ENCODE results near the gene PLXNB2. TPM values are rescaled to one million over a fixed set of nuclear protein-coding genes. Genes with fewer than 3 reads are reported as not detected.

Gene PLXNB2
- polyA plus RNA-seq, 3 donors = 38.2 to 368 (median 70.5) TPM

DNA sequence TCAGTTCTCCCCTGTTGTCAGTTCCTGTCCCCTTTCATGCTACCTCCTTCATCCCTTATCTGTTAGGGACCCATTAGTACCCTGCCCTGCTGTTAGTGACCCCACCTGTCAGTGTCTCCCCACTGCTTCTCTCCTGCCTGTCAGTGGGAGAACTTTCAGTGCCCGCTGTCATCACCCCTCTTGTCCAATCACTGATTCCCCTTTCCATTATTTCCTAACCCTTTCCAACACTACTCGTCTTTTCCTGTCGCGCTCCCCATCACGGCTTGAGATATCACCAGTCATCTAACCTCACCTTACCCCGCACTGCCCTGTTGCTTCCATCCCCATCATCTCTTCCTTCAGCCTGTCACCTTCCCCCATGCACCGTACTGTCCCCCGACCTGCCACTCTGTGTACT lies 39.7 kb upstream of the PLXNB2 start:
- intact Hi-C loops (cut with micrococcal nuclease) = no loop called here
- H4K20me1 ChIP-seq (ENCODE audit: insufficient read depth, low read length) = peaks cover 54% of the 10 kb centered on the region
- H3K27ac ChIP-seq (ENCODE audit: low read depth in 1 of 2, low read length in 2 of 2) = peak overlapping the region in 1 of 2 donors; percentile 20
- H3K4me3 ChIP-seq (replicated peaks in 1 of 3; ENCODE audit: low read depth in 2 of 3, low read length in 3 of 3) = no peak overlapping the region
- no peaks in the 10 kb centered on the region for H3K9me3 ChIP-seq (replicated peaks in 1 of 2; ENCODE audit: control insufficient read depth in 1 of 2, insufficient read depth in 1 of 2, low read length in 2 of 2)
- peaks cover 2 to 9% of the 10 kb centered on the region in 2 donors for H3K36me3 ChIP-seq (replicated peaks in 1 of 2; ENCODE audit: control insufficient read depth in 1 of 2, insufficient read depth in 2 of 2, low read length in 2 of 2)
- no peak for TF ChIP-seq CTCF (IDR thresholded peaks at IDR 0.05)
- no peak overlapping the region for H3K4me3 Mint-ChIP-seq
- peaks cover 60% of the 10 kb centered on the region for H3K79me2 ChIP-seq (ENCODE audit: insufficient read depth, low read length)
- no peak overlapping the region for H2AFZ ChIP-seq (ENCODE audit: insufficient read depth, low read depth, low read length, poor library complexity, severe bottlenecking)
- peaks cover 5% of the 10 kb centered on the region for H3K4me1 Mint-ChIP-seq
- no peaks in the 10 kb centered on the region for H3K27me3 ChIP-seq (ENCODE audit: control insufficient read depth in 2 of 2, insufficient read depth in 2 of 2, low read length in 2 of 2)
- H3K27me3 Mint-ChIP-seq (ENCODE audit: low read depth in 3 of 3) = no peaks in the 10 kb centered on the region
- WGBS (ENCODE audit: insufficient coverage) = 84% methylated on average over 8 of the region's 8 CpGs
- no peak overlapping the region for H3K27ac Mint-ChIP-seq
- H3K9ac ChIP-seq (ENCODE audit: insufficient read depth, low read length, poor library complexity, severe bottlenecking) = no peak overlapping the region
- DNase-seq = no peak
- no peak overlapping the region for H3K4me2 ChIP-seq (replicated peaks; ENCODE audit: extremely low read depth, low read length, poor library complexity, severe bottlenecking)
- H3K9me3 Mint-ChIP-seq = peaks cover 0 to 2% (median 0%) of the 10 kb centered on the region in 7 donors
- peaks cover 5 to 25% of the 10 kb centered on the region in 2 donors for H3K36me3 Mint-ChIP-seq
- H3K4me1 ChIP-seq (ENCODE audit: control insufficient read depth in 1 of 2, insufficient read depth in 2 of 2, low read length in 2 of 2) = peaks cover 8 to 32% of the 10 kb centered on the region in 2 donors

DNA sequence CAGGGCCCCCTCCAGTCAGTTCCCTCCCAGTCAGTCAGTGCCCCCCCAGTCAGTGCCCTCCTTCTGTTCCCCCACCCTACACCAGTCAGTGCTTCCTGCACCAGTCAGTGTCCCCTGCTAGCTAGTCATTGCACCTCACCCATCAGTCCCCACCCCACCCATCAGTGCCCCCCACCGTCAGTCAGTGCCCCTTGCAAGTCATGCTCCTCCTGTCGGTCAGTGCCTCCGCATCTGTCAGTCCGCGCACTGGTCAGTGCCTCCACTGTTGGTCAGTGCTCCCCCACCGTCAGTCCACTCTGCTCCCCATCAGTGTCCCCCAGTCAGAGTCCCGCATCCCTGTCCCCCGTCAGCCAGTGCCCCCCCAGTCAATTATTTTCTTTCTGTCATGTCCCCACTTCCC lies 39.0 kb upstream of the PLXNB2 start:
- intact Hi-C loops (cut with micrococcal nuclease) = no loop called here

More for the DNA sequence above, 39.0 kb upstream of the PLXNB2 start:
- peaks cover 0 to 2% (median 0%) of the 10 kb centered on the region in 7 donors for H3K9me3 Mint-ChIP-seq
- H3K36me3 ChIP-seq (replicated peaks in 1 of 2; ENCODE audit: control insufficient read depth in 1 of 2, insufficient read depth in 2 of 2, low read length in 2 of 2) = peaks cover 0 to 3% of the 10 kb centered on the region in 2 donors
- H2AFZ ChIP-seq (ENCODE audit: insufficient read depth, low read depth, low read length, poor library complexity, severe bottlenecking) = no peak overlapping the region
- H3K79me2 ChIP-seq (ENCODE audit: insufficient read depth, low read length) = peaks cover 56% of the 10 kb centered on the region
- no peak overlapping the region for H3K27ac Mint-ChIP-seq
- H3K4me3 ChIP-seq (replicated peaks in 1 of 3; ENCODE audit: low read depth in 2 of 3, low read length in 3 of 3) = no peak overlapping the region
- H4K20me1 ChIP-seq (ENCODE audit: insufficient read depth, low read length) = peaks cover 49% of the 10 kb centered on the region
- no peaks in the 10 kb centered on the region for H3K27me3 ChIP-seq (ENCODE audit: control insufficient read depth in 2 of 2, insufficient read depth in 2 of 2, low read length in 2 of 2)
- H3K27me3 Mint-ChIP-seq (ENCODE audit: low read depth in 3 of 3) = peaks cover 0 to 2% (median under 1%) of the 10 kb centered on the region in 3 donors
- H3K4me2 ChIP-seq (replicated peaks; ENCODE audit: extremely low read depth, low read length, poor library complexity, severe bottlenecking) = no peak overlapping the region
- no peak for TF ChIP-seq CTCF (IDR thresholded peaks at IDR 0.05)
- H3K4me1 ChIP-seq (ENCODE audit: control insufficient read depth in 1 of 2, insufficient read depth in 2 of 2, low read length in 2 of 2) = peaks cover 12 to 37% of the 10 kb centered on the region in 2 donors
- no peak overlapping the region for H3K9ac ChIP-seq (ENCODE audit: insufficient read depth, low read length, poor library complexity, severe bottlenecking)
- no peak overlapping the region for H3K4me3 Mint-ChIP-seq
- WGBS (ENCODE audit: insufficient coverage) = 88% methylated on average over 7 of the region's 8 CpGs
- peaks cover 1 to 18% of the 10 kb centered on the region in 2 donors for H3K36me3 Mint-ChIP-seq
- H3K9me3 ChIP-seq (replicated peaks in 1 of 2; ENCODE audit: control insufficient read depth in 1 of 2, insufficient read depth in 1 of 2, low read length in 2 of 2) = no peaks in the 10 kb centered on the region
- peaks cover 7% of the 10 kb centered on the region for H3K4me1 Mint-ChIP-seq
- peak overlapping the region in 1 of 2 donors; percentile 20 for H3K27ac ChIP-seq (ENCODE audit: low read depth in 1 of 2, low read length in 2 of 2)
- DNase-seq = no peak
